Activated B cell treated with CpG ODN at 0.5 μM for 24 hours (primary cell): ENCODE data around the gene IL17RE. TPM values are rescaled to one million over a fixed set of nuclear protein-coding genes. Genes with fewer than 3 reads are reported as not detected.

ENCODE experiments used
- ATAC-seq: fragments of 200-7000 bp; cut with Tn5 transposase; one replicate; pipeline ENCODE4 v1.10.0; 2021; ENCODE audit warnings: low read depth, mild to moderate bottlenecking, moderate library complexity
- CTCF ChIA-PET: fragments of 350-600 bp; sonication (Branson Sonifier 250); formaldehyde crosslinking; loops from one replicate; lab custom pipeline; 2021; ENCODE audit warnings: antibody characterized with exemption; lab: Charles Lee
- POLR2A ChIA-PET: fragments of 350-600 bp; sonication (Branson Sonifier 250); formaldehyde crosslinking; loops from one replicate; lab custom pipeline; 2021; ENCODE audit warnings: antibody characterized with exemption; lab: Charles Lee
- DNase-seq: peaks from one replicate; pipeline ENCODE4 v3.0.0; 2022
- H3K27ac Mint-ChIP-seq: one replicate; pipeline ENCODE4 v1.8.0; 2020; ENCODE audit warnings: mixed read lengths
- H3K27me3 Mint-ChIP-seq: one replicate; pipeline ENCODE4 v1.8.0; 2021; ENCODE audit warnings: mixed read lengths
- H3K36me3 Mint-ChIP-seq: one replicate; pipeline ENCODE4 v1.8.0; 2021; ENCODE audit warnings: low read depth, mixed read lengths
- H3K4me1 Mint-ChIP-seq: one replicate; pipeline ENCODE4 v1.8.0; 2021; ENCODE audit warnings: mixed read lengths
- H3K4me3 Mint-ChIP-seq: one replicate; pipeline ENCODE4 v1.8.0; 2020; ENCODE audit warnings: mild to moderate bottlenecking, mixed read lengths
- H3K9me3 Mint-ChIP-seq: one replicate; pipeline ENCODE4 v1.8.0; 2020; ENCODE audit warnings: mixed read lengths
- intact Hi-C: fragments of 100-400 bp; cut with micrococcal nuclease; formaldehyde crosslinking; loops from one replicate; pipeline ENCODE4 v1.15.1; 2024
- total RNA-seq: library from RNA; stranded (reverse); gene quantifications from 2 replicates; pipeline ENCODE4 v1.2.3, GENCODE V29; 2022
- TF ChIP-seq, protein P1 (sequence below): fragments of 200-600 bp; IDR thresholded peaks from one replicate; pipeline ENCODE4 v1.8.0; 2022; ENCODE audit warnings: antibody characterized with exemption, mild to moderate bottlenecking

Gene IL17RE
- total RNA-seq, 1 donor from 2014 or later, result 0.82 TPM

DNA sequence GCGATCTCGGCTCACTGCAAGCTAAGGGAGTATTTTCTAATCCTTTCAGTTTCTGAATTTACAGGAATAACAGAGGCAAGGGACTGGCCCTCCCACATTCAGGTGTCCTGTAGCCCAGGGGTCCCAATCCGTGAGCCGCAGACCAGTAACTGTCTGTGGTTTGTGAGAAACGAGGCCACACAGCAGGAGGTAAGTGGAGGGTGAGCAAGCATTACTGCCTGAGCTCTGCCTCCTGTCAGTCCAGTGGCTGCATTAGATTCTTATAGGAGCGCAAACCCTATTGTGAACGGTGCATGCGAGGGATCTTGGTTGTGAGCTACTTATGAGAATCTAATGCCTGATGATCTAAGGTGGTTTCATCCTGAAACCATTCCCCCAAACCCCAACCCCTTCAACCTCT is 9.2 kb downstream of the IL17RE start:
- POLR2A ChIA-PET, result interaction anchor here (1.3 kb wide), 1 partner anchor 21 kb away, joined by 3 read pairs; the partner anchor contains the start of gene CRELD1
- H3K36me3 Mint-ChIP-seq, result no peaks in the 10 kb centered on the region
- H3K27me3 Mint-ChIP-seq, result peaks cover 10% of the 10 kb centered on the region
- ATAC-seq, result no peak
- DNase-seq, result no peak
- no peak overlapping the region for H3K27ac Mint-ChIP-seq
- intact Hi-C loops, result no loop called here
- CTCF ChIA-PET, result no interaction called here
- no peaks in the 10 kb centered on the region for H3K9me3 Mint-ChIP-seq
- TF ChIP-seq, protein P1, sequence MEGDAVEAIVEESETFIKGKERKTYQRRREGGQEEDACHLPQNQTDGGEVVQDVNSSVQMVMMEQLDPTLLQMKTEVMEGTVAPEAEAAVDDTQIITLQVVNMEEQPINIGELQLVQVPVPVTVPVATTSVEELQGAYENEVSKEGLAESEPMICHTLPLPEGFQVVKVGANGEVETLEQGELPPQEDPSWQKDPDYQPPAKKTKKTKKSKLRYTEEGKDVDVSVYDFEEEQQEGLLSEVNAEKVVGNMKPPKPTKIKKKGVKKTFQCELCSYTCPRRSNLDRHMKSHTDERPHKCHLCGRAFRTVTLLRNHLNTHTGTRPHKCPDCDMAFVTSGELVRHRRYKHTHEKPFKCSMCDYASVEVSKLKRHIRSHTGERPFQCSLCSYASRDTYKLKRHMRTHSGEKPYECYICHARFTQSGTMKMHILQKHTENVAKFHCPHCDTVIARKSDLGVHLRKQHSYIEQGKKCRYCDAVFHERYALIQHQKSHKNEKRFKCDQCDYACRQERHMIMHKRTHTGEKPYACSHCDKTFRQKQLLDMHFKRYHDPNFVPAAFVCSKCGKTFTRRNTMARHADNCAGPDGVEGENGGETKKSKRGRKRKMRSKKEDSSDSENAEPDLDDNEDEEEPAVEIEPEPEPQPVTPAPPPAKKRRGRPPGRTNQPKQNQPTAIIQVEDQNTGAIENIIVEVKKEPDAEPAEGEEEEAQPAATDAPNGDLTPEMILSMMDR, result no peak
- peaks cover 19% of the 10 kb centered on the region for H3K4me1 Mint-ChIP-seq
- no peak overlapping the region for H3K4me3 Mint-ChIP-seq

DNA sequence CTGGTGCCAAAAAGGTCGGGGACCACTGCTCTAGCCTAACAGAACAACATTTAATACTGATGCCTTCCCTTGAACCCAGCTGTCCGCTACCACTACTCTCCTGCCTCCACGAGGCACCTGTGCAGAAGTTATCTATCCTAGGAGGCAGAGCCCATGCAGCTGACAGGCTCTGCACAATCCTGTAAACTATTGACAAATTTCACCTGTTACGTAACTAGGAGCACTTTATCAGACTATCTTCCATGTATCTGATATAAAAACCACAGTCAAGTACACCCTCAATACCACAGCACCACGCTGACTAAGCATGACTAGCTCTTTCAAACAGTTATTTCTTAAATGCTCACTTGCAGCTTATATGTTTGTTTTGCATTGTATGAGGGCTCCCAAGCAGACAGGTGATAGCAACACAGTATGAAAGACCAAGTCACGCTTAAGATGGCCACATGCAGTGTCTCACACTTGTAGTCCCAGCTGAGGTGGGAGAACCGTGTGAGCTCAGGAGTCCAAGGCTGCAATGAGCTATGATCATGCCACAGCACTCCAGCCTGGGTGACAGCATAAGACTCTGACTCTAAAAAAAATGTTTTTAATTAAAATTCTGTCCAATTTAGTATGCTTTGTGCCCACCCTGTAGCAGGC is 9.8 kb downstream of the IL17RE start:
- peaks cover 20% of the 10 kb centered on the region for H3K4me1 Mint-ChIP-seq
- TF ChIP-seq, protein P1, result no peak
- no peak overlapping the region for H3K27ac Mint-ChIP-seq
- CTCF ChIA-PET, result no interaction called here
- intact Hi-C loops, result no loop called here
- peaks cover 10% of the 10 kb centered on the region for H3K27me3 Mint-ChIP-seq
- no peaks in the 10 kb centered on the region for H3K36me3 Mint-ChIP-seq
- DNase-seq (no peak), ATAC-seq (no peak)
- H3K4me3 Mint-ChIP-seq, result no peak overlapping the region
- POLR2A ChIA-PET, result interaction anchor here (1.3 kb wide), 1 partner anchor 20 kb away, joined by 3 read pairs; the partner anchor contains the start of gene CRELD1
- H3K9me3 Mint-ChIP-seq, result no peaks in the 10 kb centered on the region

DNA sequence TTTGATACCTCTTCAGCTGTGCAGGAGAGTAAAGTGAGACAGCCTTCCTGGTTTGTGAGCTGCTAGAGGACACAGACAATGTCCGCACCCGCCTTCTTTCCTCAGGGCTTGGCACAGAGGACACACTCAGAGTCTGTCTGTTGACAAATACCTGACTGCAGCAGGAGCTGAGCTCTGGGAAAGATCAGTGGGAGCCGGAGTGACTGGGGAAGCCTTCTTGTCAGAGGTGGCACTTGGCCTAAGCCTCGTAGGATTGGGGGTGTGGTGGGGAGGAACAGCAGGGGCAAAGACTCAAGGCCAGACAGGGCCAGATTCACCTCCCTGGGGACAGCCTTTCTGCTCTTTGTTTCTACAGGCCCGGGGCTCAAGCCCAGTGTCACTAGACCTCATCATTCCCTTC is 11.0 kb downstream of the IL17RE start:
- ATAC-seq (no peak), DNase-seq (no peak)
- Mint-ChIP-seq H3K4me3 (no peak overlapping the region), H3K4me1 (peaks cover 20% of the 10 kb centered on the region), H3K9me3 (no peaks in the 10 kb centered on the region), H3K27ac (no peak overlapping the region), H3K27me3 (peaks cover 10% of the 10 kb centered on the region), H3K36me3 (no peaks in the 10 kb centered on the region)
- intact Hi-C loops, result no loop called here
- ChIA-PET CTCF (no interaction called here), POLR2A (interaction anchor here (1.7 kb wide), 1 partner anchor 23 kb away, joined by 7 read pairs; the partner anchor contains the start of gene JAGN1)
- TF ChIP-seq, protein P1, result no peak

DNA sequence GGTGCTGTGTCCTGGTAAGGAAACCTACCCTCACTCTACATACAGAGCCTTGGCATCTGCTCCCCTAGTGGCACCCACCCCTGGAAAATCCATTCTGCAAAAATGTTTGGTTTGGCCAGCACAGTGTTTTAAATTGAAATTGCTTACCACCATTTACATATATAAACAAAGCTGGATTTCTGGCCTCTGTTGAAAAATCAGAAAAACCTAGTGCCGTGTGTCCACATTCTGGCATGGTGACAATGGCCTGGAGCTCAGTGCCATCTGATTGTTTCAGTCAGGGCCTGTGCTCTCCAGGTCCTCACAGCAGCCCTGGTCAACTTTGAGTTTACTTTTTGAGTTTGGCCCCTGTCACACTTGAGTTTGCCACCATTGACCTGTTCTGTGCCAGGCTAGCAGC is 11.4 kb downstream of the IL17RE start:
- DNase-seq (no peak), ATAC-seq (no peak)
- no peak overlapping the region for H3K27ac Mint-ChIP-seq
- no peak overlapping the region for H3K4me3 Mint-ChIP-seq
- intact Hi-C loops, result no loop called here
- TF ChIP-seq, protein P1, result no peak
- peaks cover 10% of the 10 kb centered on the region for H3K27me3 Mint-ChIP-seq
- ChIA-PET POLR2A (interaction anchor here (1.7 kb wide), 1 partner anchor 23 kb away, joined by 7 read pairs; the partner anchor contains the start of gene JAGN1), CTCF (no interaction called here)
- no peaks in the 10 kb centered on the region for H3K9me3 Mint-ChIP-seq
- H3K4me1 Mint-ChIP-seq, result peaks cover 20% of the 10 kb centered on the region
- H3K36me3 Mint-ChIP-seq, result no peaks in the 10 kb centered on the region

DNA sequence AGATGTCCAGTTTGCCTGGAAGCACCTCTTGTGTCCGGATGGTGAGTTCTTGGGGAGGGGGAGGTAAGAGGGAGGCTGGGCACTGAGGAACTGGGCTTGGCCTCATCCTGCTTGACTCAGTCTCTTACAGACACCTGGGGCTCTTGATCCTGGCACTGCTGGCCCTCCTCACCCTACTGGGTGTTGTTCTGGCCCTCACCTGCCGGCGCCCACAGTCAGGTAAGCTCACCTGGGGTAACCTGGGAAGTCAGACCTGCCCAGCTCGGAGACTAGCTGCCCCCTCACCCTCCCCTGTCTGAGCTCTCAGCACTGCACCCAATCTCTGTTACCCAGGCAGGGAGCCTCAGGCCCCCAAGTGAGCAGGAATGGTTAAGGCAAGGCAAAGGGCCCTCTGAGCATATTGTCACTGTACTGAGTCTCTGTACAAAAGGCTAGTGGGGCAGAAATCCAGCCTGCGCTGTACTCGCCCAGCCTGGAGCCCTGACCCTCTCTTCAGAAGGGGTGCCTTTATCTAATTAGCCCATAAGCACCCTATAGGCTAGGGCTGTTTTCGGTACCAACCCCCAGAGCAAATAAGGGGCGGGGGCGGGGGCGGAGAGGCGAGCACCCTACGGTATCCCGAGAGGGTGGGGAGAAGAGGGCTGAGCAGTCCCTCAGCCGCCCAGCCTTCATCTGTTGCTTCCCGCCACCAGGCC is 12.1 kb downstream of the IL17RE start:
- DNase-seq (no peak), ATAC-seq (no peak)
- no peaks in the 10 kb centered on the region for H3K9me3 Mint-ChIP-seq
- peaks cover 10% of the 10 kb centered on the region for H3K27me3 Mint-ChIP-seq
- H3K4me3 Mint-ChIP-seq, result no peak overlapping the region
- TF ChIP-seq, protein P1, result no peak
- H3K36me3 Mint-ChIP-seq, result no peaks in the 10 kb centered on the region
- intact Hi-C loops, result loop anchor here (1.0 kb wide), 1 partner anchor 24 kb away; the partner anchor contains the start of gene JAGN1
- peaks cover 17% of the 10 kb centered on the region for H3K4me1 Mint-ChIP-seq
- no peak overlapping the region for H3K27ac Mint-ChIP-seq
- CTCF ChIA-PET, result no interaction called here
- POLR2A ChIA-PET, result interaction anchor here (1.7 kb wide), 1 partner anchor 24 kb away, joined by 7 read pairs; the partner anchor contains the start of gene JAGN1
